ENCODE data around the gene CYB5B.
A peak's percentile ranks its signal among the peaks of the same experiment; 100 is the strongest.
"Not testable (repeated sequence)": the region's sequence is repeated elsewhere in the genome, so short reads cannot be mapped to it uniquely, and the experiment has no call there.

The CYB5B gene

GRCh38 chr16:69410219-69410990 is 14.0 kb upstream of the CYB5B start:
- DNase-seq: no peak

DNA sequence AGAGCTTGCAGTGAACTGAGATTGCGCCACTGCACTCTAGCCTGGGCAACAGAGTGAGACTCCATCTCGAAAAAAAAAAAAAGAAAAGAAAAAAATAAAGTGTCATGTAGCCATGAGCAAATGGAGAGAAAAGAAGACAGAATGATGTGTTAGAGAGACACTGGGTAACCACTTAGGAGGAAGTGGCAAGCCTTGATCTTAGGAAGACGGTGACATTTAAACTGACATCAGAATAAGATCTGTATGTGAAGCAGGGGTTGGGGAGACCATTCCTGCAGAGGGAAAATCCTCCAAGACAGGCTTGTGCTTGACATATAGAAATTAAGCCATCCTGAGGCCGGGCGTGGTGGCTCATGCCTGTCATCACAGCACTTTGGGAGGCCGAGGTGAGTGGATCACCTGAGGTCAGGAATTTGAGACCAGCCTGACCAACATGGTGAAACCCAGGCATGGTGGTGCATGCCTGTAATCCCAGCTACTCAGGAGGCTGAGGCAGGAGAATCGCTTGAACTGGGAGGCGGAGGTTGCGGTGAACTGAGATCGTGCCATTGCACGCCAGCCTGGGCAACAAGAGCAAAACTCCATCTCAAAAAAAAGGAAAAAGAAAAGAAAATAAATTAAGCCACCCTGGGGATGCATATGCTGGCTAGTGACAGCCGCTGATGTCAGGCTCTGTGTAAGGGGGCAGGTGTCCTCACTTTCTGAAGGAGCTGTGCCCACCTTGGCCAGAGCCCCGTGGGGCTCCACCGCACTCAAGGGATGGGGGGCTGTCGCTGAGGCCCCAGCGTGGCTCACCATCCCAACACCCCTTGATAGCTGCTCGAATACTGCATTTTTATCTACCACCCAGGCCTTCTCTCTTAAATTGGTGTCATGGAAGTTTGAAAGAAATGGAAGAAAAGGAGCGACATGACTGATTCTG is 13.1 kb upstream of the CYB5B start:
- no peak for DNase-seq

- DNase-seq: no peak
These were observed 12.1 kb upstream of the CYB5B start for GRCh38 chr16:69412287-69412686.

- no peak for DNase-seq
These were observed 11.3 kb upstream of the CYB5B start for GRCh38 chr16:69413045-69413664.

- DNase-seq: no peak
These were observed 6.8 kb upstream of the CYB5B start for GRCh38 chr16:69417520-69418199.

DNA sequence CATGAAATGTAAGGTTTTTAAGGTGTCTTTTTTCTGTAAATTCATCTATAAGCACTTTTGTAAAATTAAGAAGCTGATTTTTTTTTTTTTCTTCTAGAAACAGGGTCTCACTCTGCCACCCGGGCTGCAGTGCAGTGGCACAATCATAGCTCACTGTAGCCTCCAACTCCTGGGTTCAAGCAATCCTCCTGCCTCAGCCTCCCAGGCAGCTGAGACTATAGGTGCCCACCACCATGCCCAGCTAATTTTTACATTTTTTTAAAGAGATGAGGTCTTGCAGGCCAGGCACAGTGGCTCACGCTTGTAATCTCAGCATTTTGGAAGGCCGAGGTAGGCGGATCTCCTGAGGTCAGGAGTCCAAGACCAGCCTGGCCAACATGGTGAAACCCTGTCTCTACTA is 4.5 kb upstream of the CYB5B start:
- DNase-seq: no peak

DNA sequence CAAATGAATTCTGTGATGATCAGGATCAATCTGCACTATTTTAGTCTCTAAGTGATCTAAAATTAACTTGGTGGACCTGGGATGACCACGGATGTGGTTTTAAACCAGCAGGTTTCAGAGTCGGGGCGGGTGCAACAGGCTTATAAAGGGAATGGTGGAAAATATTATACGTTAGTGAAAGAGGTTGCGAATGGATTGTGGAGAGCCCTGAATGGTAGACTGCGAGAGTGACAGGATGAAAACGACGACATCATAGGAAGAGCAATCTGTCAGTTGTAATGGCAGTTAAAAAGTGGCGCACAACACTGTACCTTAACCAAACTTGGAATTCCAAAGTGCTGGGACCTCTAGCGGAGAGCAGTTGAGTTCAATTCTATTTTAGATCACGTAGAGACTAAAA is 1.2 kb upstream of the CYB5B start:
- DNase-seq: no peak

- no peak for DNase-seq
These were observed 741 bp downstream of the CYB5B start for GRCh38 chr16:69424935-69425784.

DNA sequence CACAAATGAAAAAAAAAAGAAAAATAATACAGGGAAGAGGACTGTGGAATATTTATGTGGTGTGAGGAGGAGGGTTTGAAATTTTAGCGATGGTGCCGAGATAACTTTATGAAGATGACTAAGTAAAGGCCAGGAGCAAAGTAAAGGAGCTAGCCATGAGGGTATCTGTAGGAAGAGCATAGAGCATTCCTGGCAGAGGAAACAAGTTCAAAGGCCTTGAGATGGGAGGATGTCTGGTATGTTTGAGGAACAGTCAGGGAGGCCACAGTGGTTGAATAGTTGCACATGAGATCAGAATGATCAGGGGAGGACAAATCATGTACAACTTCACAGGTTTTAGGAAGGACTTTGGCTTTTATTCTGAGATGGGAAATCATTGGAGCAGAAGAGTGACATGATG is 4.2 kb downstream of the CYB5B start:
- DNase-seq: no peak

DNA sequence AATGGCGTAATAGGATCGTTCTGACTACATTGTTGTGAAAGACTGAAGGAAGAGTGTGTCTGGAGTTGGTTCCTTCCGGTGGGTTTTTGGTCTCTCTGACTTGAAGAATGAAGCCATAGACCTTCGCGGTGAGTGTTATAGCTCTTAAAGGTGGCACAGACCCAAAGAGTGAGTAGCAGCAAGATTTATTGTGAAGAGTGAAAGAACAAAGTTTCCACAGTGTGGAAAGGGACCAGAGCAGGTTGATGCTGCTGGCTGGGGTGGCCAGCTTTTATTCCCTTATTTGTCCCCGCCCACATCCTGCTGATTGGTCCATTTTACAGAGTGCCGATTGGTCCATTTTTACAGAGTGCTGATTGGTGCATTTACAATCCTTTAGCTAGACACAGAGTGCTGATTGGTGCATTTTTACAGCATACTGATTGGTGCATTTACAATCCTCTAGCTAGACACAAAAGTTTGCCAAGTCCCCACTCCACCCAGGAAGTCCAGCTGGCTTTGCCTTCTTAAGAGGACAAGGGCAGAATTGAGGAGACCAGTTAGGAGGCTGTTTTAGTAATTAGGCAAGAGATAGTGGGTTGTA is 4.7 kb downstream of the CYB5B start:
- DNase-seq: not testable (repeated sequence)

DNA sequence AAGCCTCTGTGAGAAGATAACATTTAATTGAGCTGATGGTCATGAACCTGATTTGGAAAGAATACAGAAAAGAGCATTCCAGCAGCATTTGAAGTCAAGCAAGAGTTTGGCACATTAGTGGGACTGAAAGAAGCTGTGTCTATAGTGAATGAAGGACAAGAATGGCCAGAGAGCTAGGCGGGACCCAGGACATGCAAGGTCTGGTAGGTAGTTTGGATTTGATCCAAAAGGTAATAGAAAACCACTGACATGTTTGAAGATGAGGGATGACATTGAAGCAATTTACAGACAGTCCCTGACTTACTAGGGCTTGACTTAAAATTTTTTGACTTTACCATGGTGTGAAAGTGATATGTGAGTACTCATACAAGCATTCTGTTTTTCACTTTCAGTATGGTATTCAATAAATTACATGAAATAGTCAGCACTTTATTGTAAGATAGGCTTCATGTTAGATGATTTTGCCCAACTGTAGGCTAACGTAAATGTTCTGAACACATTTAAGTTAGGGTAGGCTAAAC is 7.6 kb downstream of the CYB5B start:
- no peak for DNase-seq

DNA sequence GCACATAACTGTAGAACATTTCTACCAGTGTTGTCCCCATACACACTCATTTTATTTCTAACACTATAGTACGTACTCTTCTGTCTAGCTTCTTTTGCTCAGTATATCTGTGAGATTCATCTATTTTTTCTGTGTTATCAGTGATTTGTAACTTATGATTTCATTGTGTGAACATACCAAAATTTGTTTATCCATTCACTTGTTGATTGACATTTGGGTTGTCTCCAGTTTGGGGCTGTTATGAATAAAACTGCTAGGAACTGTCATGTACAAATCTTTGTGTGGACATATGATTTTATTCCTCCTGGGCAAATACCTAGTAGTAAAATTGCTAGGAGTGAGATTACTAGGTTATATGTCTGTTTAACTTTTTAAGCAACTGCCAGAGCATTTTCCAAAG is 9.6 kb downstream of the CYB5B start:
- no peak for DNase-seq

GRCh38 chr16:69435977-69436820 is 11.8 kb downstream of the CYB5B start:
- no peak for DNase-seq

GRCh38 chr16:69436896-69437295 is 12.5 kb downstream of the CYB5B start:
- no peak for DNase-seq

DNA sequence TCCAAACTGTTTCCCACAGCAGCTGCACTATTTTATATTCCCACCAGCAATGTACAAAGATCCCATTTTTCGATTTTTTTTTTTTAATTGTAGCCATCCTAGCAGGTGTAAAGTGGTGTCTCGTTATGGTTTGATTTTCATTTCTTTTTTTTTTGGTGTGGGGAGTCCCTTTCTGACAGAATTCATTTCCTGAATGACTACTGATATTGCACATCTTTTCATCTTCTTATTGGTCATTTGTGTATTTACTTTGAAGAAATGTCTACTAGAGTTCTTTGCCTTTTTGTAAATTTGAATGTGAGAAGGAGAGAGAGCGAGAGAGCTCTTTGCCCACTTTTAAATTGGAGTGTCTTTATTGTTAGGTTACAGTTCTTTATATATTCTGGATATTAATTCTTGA is 14.0 kb downstream of the CYB5B start:
- no peak for DNase-seq

DNA sequence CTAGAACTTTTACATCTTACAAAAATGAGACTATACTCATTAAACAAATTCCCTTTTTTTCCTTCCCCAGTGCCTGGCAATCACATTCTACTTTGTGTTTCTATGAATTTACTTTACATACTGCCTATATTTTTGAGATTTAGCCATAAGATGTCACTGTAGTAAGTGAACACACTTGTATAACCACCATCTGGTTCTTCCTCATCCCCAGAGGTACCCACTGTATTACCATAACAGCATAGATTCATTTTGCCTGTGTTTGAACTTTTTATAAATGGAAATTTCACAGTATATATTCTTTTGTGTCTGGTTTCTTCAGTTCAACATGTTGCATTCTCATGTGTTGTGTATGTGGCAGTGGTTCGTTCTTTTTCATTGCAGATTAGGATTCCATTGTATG is 15.8 kb downstream of the CYB5B start:
- no peak for DNase-seq

GRCh38 chr16:69441030-69441429 is 16.6 kb downstream of the CYB5B start:
- not testable (repeated sequence) for DNase-seq

DNA sequence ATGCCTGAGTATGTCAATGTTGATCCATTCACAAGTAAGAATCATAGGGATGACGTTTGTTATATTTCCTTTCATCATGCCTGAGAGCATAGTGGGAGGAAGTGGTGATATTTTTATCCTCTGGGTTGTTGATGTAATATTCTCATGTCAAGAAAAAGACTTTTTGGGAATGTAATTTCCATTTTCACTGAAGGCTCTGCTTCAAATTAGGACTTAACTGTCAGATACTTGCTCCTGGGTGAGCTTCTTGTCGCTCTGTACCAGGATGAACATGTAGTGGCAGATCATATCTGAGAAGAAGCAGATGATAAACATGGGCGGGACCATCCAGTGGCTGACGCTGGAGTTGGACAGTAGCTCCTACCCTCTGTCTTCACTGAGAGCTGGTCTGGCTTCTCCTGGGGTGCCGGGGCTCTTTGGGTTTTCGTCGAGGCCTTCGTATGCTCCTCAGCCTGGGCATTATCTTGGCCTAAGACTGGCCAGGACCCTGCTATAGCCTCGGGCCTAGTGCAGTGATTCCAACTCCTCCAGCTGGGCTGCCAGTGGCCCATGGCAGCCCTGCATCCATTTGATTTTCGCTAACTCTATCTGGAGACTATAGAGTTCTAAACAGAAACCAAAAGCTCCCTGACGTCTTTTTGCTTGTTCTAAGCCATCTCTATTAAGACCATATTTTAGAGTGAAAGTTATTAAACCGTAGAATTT is 19.7 kb downstream of the CYB5B start:
- DNase-seq: peak; percentile 12

DNA sequence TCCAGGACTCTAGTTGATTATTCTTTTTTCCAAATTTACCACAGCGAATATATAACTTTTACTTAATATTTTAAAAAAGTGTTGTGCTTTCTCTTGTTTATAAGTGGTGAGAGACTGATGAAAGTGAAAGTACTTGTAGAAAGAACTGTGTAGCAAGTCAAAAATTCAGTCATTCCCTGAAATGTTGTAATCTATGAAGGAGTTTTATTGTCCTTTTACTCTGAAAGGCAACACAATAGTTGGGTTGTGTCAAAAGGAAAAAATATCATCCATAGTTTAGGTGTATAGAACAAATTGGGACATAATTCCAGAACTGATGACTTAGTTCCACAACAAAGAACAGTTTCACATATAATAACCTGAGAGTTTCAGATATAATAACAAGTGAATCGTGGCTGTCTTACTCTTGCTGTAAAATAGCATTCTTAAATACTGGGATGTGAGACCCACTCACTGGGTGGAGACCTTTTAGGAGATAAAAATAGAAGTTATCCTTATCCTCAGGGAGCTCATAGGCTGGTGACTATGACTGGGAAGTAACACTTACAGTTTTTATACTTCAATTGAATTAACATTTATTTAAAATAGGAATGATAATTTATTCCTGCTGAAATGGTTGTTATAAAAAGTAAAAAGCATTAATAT is 20.6 kb downstream of the CYB5B start:
- DNase-seq: no peak
